GM12878 (cell line): ENCODE measurements around the gene SH2D5. TPM values are rescaled to one million over a fixed set of nuclear protein-coding genes. Genes with fewer than 3 reads are reported as not detected.

Experiments used
- ATAC-seq: fragments of 200-7000 bp; cut with Tn5 transposase; 3 replicates; pipeline ENCODE4 v1.9.1; 2020; ENCODE audit warnings: mild to moderate bottlenecking, moderate library complexity
- BruUV-seq: library from RNA; stranded (reverse); fragments of 400-500 nt; replicated peaks from 2 replicates; lab custom pipeline; 2021; lab: Mats Ljungman, UMichigan
- CTCF ChIA-PET: fragments of 300-600 bp; sonication (Branson Sonifier 250); formaldehyde crosslinking; extraction: SDS; loops from one replicate; lab custom pipeline; 2021; ENCODE audit warnings: inconsistent platforms; lab: Yijun Ruan, JAX
- POLR2A ChIA-PET: fragments of 350-600 bp; formaldehyde crosslinking; extraction: SDS; loops from one replicate; lab custom pipeline; 2021; ENCODE audit warnings: inconsistent platforms; lab: Charles Lee
- RAD21 ChIA-PET: fragments of 300-600 bp; sonication (Branson Sonifier 250); formaldehyde crosslinking; loops from one replicate; lab custom pipeline; 2023; ENCODE audit warnings: antibody characterized with exemption; ENCODE audit not compliant: unreplicated experiment; lab: Charles Lee
- SMC1A ChIA-PET: fragments of 300-600 bp; sonication (Branson Sonifier 250); formaldehyde crosslinking; loops from one replicate; lab custom pipeline; 2023; ENCODE audit not compliant: unreplicated experiment, uncharacterized antibody; lab: Charles Lee
- DNase-seq: peaks from one replicate; pipeline ENCODE4 v3.0.0-alpha.2; 2011; ENCODE audit warnings: low read depth, low spot score
- FAIRE-seq: peaks from 3 replicates; lab custom pipeline; 2011; peaks lifted over from hg19 to GRCh38; lab: Jason Lieb, UNC
- H2AFZ ChIP-seq: 2 replicates; pipeline ENCODE4 v1.6.0; 2011; ENCODE audit warnings: low read depth, low read length, control low read depth; ENCODE audit not compliant: control insufficient read depth
- H3K27ac ChIP-seq: 2 replicates; pipeline ENCODE4 v1.5.1; 2011; ENCODE audit warnings: control low read depth; ENCODE audit not compliant: control insufficient read depth, insufficient read depth
- H3K27me3 ChIP-seq, 2 experiments: replicated peaks in 1 of 2; 2 replicates each; pipeline versions ENCODE4 v1.6.0 to v1.6.1; 2011; ENCODE audit warnings: low read length in 1 of 2; ENCODE audit not compliant: control insufficient read depth in 2 of 2, insufficient read depth in 2 of 2
- H3K36me3 ChIP-seq, 2 experiments: 2 replicates each; pipeline ENCODE4 v1.5.1; 2011; ENCODE audit warnings: low read length in 1 of 2; ENCODE audit not compliant: control insufficient read depth in 2 of 2, insufficient read depth in 2 of 2
- H3K4me1 ChIP-seq: 2 replicates; pipeline ENCODE4 v1.6.1; 2011; ENCODE audit warnings: mild to moderate bottlenecking, low read length, moderate library complexity, mixed read lengths; ENCODE audit not compliant: control insufficient read depth, insufficient read depth
- H3K4me2 ChIP-seq: 2 replicates; pipeline ENCODE4 v1.6.0; 2011; ENCODE audit warnings: control low read depth; ENCODE audit not compliant: control insufficient read depth, insufficient read depth
- H3K4me3 ChIP-seq: fragments of 200-600 bp; sonication (generic); 2 replicates; pipeline ENCODE4 v1.5.1; 2016
- H3K79me2 ChIP-seq: 2 replicates; pipeline ENCODE4 v1.6.0; 2011; ENCODE audit warnings: low read length; ENCODE audit not compliant: control insufficient read depth, insufficient read depth
- H3K9ac ChIP-seq: 2 replicates; pipeline ENCODE4 v1.8.0; 2011; ENCODE audit warnings: low read length, control low read depth, mixed read lengths; ENCODE audit not compliant: control insufficient read depth, insufficient read depth
- H3K9me3 ChIP-seq: replicated peaks from 3 replicates; pipeline ENCODE4 v1.5.1; 2011; ENCODE audit warnings: mild to moderate bottlenecking, low read length; ENCODE audit not compliant: control insufficient read depth, insufficient read depth
- H4K20me1 ChIP-seq: 2 replicates; pipeline ENCODE4 v1.6.0; 2011; ENCODE audit not compliant: control insufficient read depth, insufficient read depth
- BCL11A ChIP-seq: IDR thresholded peaks from 2 replicates; pipeline ENCODE4 v1.6.1; 2011; ENCODE audit warnings: low read depth, low read length
- CREM ChIP-seq: IDR thresholded peaks from 2 replicates; pipeline ENCODE4 v1.6.1; 2014; ENCODE audit warnings: antibody characterized with exemption, low read depth
- ESRRA ChIP-seq: IDR thresholded peaks from 2 replicates; pipeline ENCODE4 v1.6.1; 2012; ENCODE audit warnings: mild to moderate bottlenecking, low read length, improper control_type of control experiment
- EZH2 ChIP-seq: IDR thresholded peaks from 2 replicates; pipeline ENCODE4 v1.6.1; 2012; ENCODE audit warnings: low read depth, mild to moderate bottlenecking, control low read depth, inconsistent platforms, low read length, borderline replicate concordance; ENCODE audit not compliant: control insufficient read depth
- HDGF ChIP-seq: fragments of 450-650 bp; IDR thresholded peaks from 2 replicates; pipeline ENCODE4 v1.6.1; 2016; ENCODE audit warnings: antibody characterized with exemption
- JUNB ChIP-seq: IDR thresholded peaks from 2 replicates; pipeline ENCODE4 v1.6.1; 2016; ENCODE audit warnings: antibody characterized with exemption, mild to moderate bottlenecking
- JUND ChIP-seq: IDR thresholded peaks from 2 replicates; pipeline ENCODE4 v1.6.1; 2012; ENCODE audit warnings: low read depth, mild to moderate bottlenecking, low read length, improper control_type of control experiment, moderate library complexity
- KDM1A ChIP-seq: fragments of 200-600 bp; sonication (generic); IDR thresholded peaks from 2 replicates; pipeline ENCODE4 v1.6.1; 2016; ENCODE audit warnings: borderline replicate concordance
- LARP7 ChIP-seq: fragments of 450-650 bp; IDR thresholded peaks from 2 replicates; pipeline ENCODE4 v1.6.1; 2017; ENCODE audit warnings: mild to moderate bottlenecking
- MTA2 ChIP-seq: fragments of 450-650 bp; IDR thresholded peaks from 2 replicates; pipeline ENCODE4 v1.6.1; 2016; ENCODE audit warnings: low read depth, mild to moderate bottlenecking, moderate library complexity
- REST ChIP-seq: IDR thresholded peaks from 2 replicates; pipeline ENCODE4 v1.6.1; 2012; ENCODE audit warnings: mild to moderate bottlenecking, low read depth, low read length
- RUNX3 ChIP-seq: IDR thresholded peaks from 2 replicates; pipeline ENCODE4 v1.6.1; 2012; ENCODE audit warnings: low read length, inconsistent platforms
- TCF3 ChIP-seq: IDR thresholded peaks from 2 replicates; pipeline ENCODE4 v1.6.1; 2012; ENCODE audit warnings: low read depth, mild to moderate bottlenecking, low read length, borderline replicate concordance; ENCODE audit not compliant: insufficient read depth
- ZNF274 ChIP-seq: IDR thresholded peaks from one replicate; pipeline ENCODE4 v1.8.0; 2011; ENCODE audit not compliant: insufficient read length, insufficient read depth
- ZNF622 ChIP-seq: fragments of 450-650 bp; IDR thresholded peaks from 2 replicates; pipeline ENCODE4 v1.6.1; 2017; ENCODE audit warnings: mild to moderate bottlenecking, inconsistent platforms
- WGBS: methylation state at CpG from one replicate; pipeline ENCODE4 v1.1.6; 2016; ENCODE audit warnings: low lambda C conversion rate; ENCODE audit not compliant: insufficient replicate concordance, insufficient coverage; ENCODE audit errors: missing lambda C conversion rate; 5-methylcytosine and 5-hydroxymethylcytosine counted together
- in situ Hi-C: fragments of 300-500 bp; cut with MboI; formaldehyde crosslinking; loops from 9 replicates; pipeline ENCODE4 v1.14.3; 2018; ENCODE audit warnings: mixed read lengths
- intact Hi-C: fragments of 100-400 bp; cut with micrococcal nuclease; formaldehyde crosslinking; loops from one replicate; pipeline ENCODE4 v1.14.2; 2022; ENCODE audit not compliant: unreplicated experiment
- polyA plus RNA-seq, 11 experiments: library from polyadenylated mRNA; depleted of rRNA in 4 of 11; unstranded in 6 of 11; stranded (reverse) in 5 of 11; fragments of >200 nt; fragmentation: Nextera tagmentation in 4 of 11; fragmentation: Illumina TruSeq in 1 of 11; extraction: Ambion mirVana in 4 of 11; extraction: Trizol in 1 of 11; gene quantifications; 1 replicate in 1 of 11; 2 replicates in 10 of 11; pipeline versions ENCODE4 v1.2.1 to v1.2.3, GENCODE V29; 2011 to 2016; ENCODE audit warnings: inconsistent platforms in 2 of 11, missing spikeins in 2 of 11, low read depth in 1 of 11
- total RNA-seq, 4 experiments: library from RNA; depleted of rRNA in 3 of 4; stranded (reverse); fragments of >200 nt in 3 of 4; fragmentation: Illumina TruSeq in 1 of 4; extraction: Trizol in 1 of 4; gene quantifications; 2 replicates each; pipeline versions ENCODE4 v1.2.1 to v1.2.3, GENCODE V29; 2013 to 2021

SH2D5 gene
- total and polyA plus RNA-seq, 10 of the 15 experiments (the other 5 are each of a cell fraction or from before 2014, with no cell fraction given): 0.03 to 0.62 (median 0.20) TPM; not detected in 3

- ATAC-seq: no peak
- WGBS: 100% methylated on average over 6 of the region's 6 CpGs
- no peak overlapping the region for H3K4me3 ChIP-seq
- no TSS peak for BruUV-seq
- H3K27ac ChIP-seq: no peak overlapping the region
- H3K27me3 ChIP-seq: no peaks in the 10 kb centered on the region
- ChIA-PET SMC1A (interaction anchor here (1.1 to 1.2 kb wide), 2 partner anchors 12 to 425 kb away, joined by 3 to 5 read pairs; no protein-coding TSS in a partner anchor), RAD21 (no interaction called here), CTCF (interaction anchor here (0.9 to 1.4 kb wide), 2 partner anchors 11 to 425 kb away, joined by 3 to 4 read pairs; no protein-coding TSS in a partner anchor), POLR2A (interaction anchor here (1.2 kb wide), 1 partner anchor 11 kb away, joined by 3 read pairs; no protein-coding TSS in a partner anchor)
- H3K36me3 ChIP-seq: peaks cover 14 to 54% of the 10 kb centered on the region in 2 experiments
- in situ Hi-C loops: loop anchor here (25.0 kb wide), 2 partner anchors 942 to 1583 kb away; no protein-coding TSS in a partner anchor
- H3K4me1 ChIP-seq: no peaks in the 10 kb centered on the region
- no peak for DNase-seq
- H3K9me3 ChIP-seq: no peaks in the 10 kb centered on the region
- no peak overlapping the region for H2AFZ ChIP-seq
- H3K9ac ChIP-seq: no peak overlapping the region
- no peak for FAIRE-seq
- H3K4me2 ChIP-seq: no peak overlapping the region
- no peak for TF ChIP-seq RUNX3
- no peak for TF ChIP-seq TCF3
- no peaks in the 10 kb centered on the region for H3K79me2 ChIP-seq
- no peaks in the 10 kb centered on the region; the same call in 1 of the 2 replicates for H4K20me1 ChIP-seq
- intact Hi-C loops: no loop called here
Measured at GRCh38 chr1:20770314-20771087, 38.0 kb upstream of the SH2D5 start.

- H3K79me2 ChIP-seq: no peaks in the 10 kb centered on the region
- peaks cover 18 to 51% of the 10 kb centered on the region in 2 experiments for H3K36me3 ChIP-seq
- H3K9me3 ChIP-seq: no peaks in the 10 kb centered on the region
- intact Hi-C loops: no loop called here
- H3K27me3 ChIP-seq: no peaks in the 10 kb centered on the region
- no peak overlapping the region for H3K9ac ChIP-seq
- H3K27ac ChIP-seq: no peak overlapping the region
- in situ Hi-C loops: loop anchor here (25.0 kb wide), 2 partner anchors 945 to 1580 kb away; no protein-coding TSS in a partner anchor
- no peaks in the 10 kb centered on the region for H3K4me1 ChIP-seq
- ChIA-PET CTCF (no interaction called here), POLR2A (no interaction called here), RAD21 (no interaction called here), SMC1A (interaction anchor here (1.5 kb wide), 1 partner anchor 10 kb away, joined by 3 read pairs; no protein-coding TSS in a partner anchor)
- no peak overlapping the region for H2AFZ ChIP-seq
- DNase-seq (no peak), FAIRE-seq (no peak), ATAC-seq (no peak)
- H4K20me1 ChIP-seq: no peaks in the 10 kb centered on the region
- BruUV-seq: no TSS peak
- H3K4me2 ChIP-seq: no peak overlapping the region
- no peak overlapping the region for H3K4me3 ChIP-seq
- no peak for TF ChIP-seq HDGF
- TF ChIP-seq ZNF274: no peak
- no peak for TF ChIP-seq JUND
- TF ChIP-seq REST: no peak
- no peak for TF ChIP-seq LARP7
- no peak for TF ChIP-seq EZH2
- TF ChIP-seq CREM: no peak
- TF ChIP-seq JUNB: no peak
- TF ChIP-seq RUNX3: no peak
- no peak for TF ChIP-seq BCL11A
- no peak for TF ChIP-seq ZNF622
- no peak for TF ChIP-seq MTA2
- TF ChIP-seq ESRRA: no peak
- no peak for TF ChIP-seq KDM1A
Measured at GRCh38 chr1:20767271-20767670, 34.8 kb upstream of the SH2D5 start.
